GM23338 (cell line): ENCODE measurements around the gene TRIAP1. TPM values are rescaled to one million over a fixed set of nuclear protein-coding genes. Genes with fewer than 3 reads are reported as not detected.

ENCODE experiments used
- ATAC-seq: fragments of 200-7000 bp; cut with Tn5 transposase; 3 replicates; pipeline ENCODE4 v1.9.1; 2020
- DNase-seq: peaks from one replicate; pipeline ENCODE4 v3.0.0-alpha.2; 2015; ENCODE audit warnings: low spot score
- H2AFZ ChIP-seq: fragments of 200-600 bp; sonication (generic); 2 replicates; pipeline ENCODE4 v1.8.0; 2016; ENCODE audit warnings: antibody characterized with exemption, mild to moderate bottlenecking, moderate library complexity
- H3F3A ChIP-seq: fragments of 200-600 bp; sonication (generic); replicated peaks from 2 replicates; pipeline ENCODE4 v1.8.0; 2017; ENCODE audit warnings: antibody characterized with exemption, mixed run types, low read depth
- H3K27ac ChIP-seq: fragments of 200-600 bp; sonication (generic); 2 replicates; pipeline ENCODE4 v1.6.1; 2016; ENCODE audit warnings: low read depth
- H3K27me3 ChIP-seq: fragments of 200-600 bp; sonication (generic); 2 replicates; pipeline ENCODE4 v1.8.0; 2016; ENCODE audit warnings: mild to moderate bottlenecking, mixed run types, moderate library complexity; ENCODE audit not compliant: insufficient read depth
- H3K36me3 ChIP-seq: fragments of 200-600 bp; sonication (generic); 2 replicates; pipeline ENCODE4 v1.8.0; 2016; ENCODE audit warnings: mild to moderate bottlenecking; ENCODE audit not compliant: insufficient read depth
- H3K4me1 ChIP-seq: fragments of 200-600 bp; sonication (generic); 2 replicates; pipeline ENCODE4 v1.8.0; 2016; ENCODE audit warnings: mild to moderate bottlenecking, moderate library complexity; ENCODE audit not compliant: insufficient read depth
- H3K4me2 ChIP-seq: fragments of 200-600 bp; sonication (generic); 2 replicates; pipeline ENCODE4 v1.7.1; 2017; ENCODE audit warnings: mixed run types
- H3K4me3 ChIP-seq: fragments of 200-600 bp; sonication (generic); 2 replicates; pipeline ENCODE4 v1.6.1; 2016; ENCODE audit warnings: mixed run types
- H3K79me2 ChIP-seq: fragments of 200-600 bp; sonication (generic); replicated peaks from 2 replicates; pipeline ENCODE4 v1.8.0; 2017; ENCODE audit warnings: mild to moderate bottlenecking; ENCODE audit not compliant: insufficient read depth
- H3K9me2 ChIP-seq: fragments of 200-600 bp; sonication (generic); 2 replicates; pipeline ENCODE4 v1.8.0; 2017; ENCODE audit not compliant: insufficient read depth
- H4K20me1 ChIP-seq: fragments of 200-600 bp; sonication (generic); replicated peaks from 2 replicates; pipeline ENCODE4 v1.8.0; 2017; ENCODE audit warnings: mild to moderate bottlenecking; ENCODE audit not compliant: insufficient read depth
- H3K27ac Mint-ChIP-seq: 2 replicates; pipeline ENCODE4 v1.8.0; 2020; ENCODE audit warnings: inconsistent platforms, mild to moderate bottlenecking, moderate library complexity, mixed read lengths
- H3K27me3 Mint-ChIP-seq: 3 replicates; pipeline ENCODE4 v1.8.0; 2022; ENCODE audit warnings: low read depth, mild to moderate bottlenecking, moderate library complexity, mixed read lengths, inconsistent platforms; ENCODE audit not compliant: insufficient read depth, poor library complexity
- H3K36me3 Mint-ChIP-seq: 3 replicates; pipeline ENCODE4 v1.8.0; 2021; ENCODE audit warnings: low read depth, mild to moderate bottlenecking, inconsistent platforms, moderate library complexity, mixed read lengths
- H3K4me1 Mint-ChIP-seq: 3 replicates; pipeline ENCODE4 v1.8.0; 2020; ENCODE audit warnings: mild to moderate bottlenecking, inconsistent platforms, mixed read lengths
- H3K4me3 Mint-ChIP-seq: 3 replicates; pipeline ENCODE4 v1.8.0; 2021; ENCODE audit warnings: moderate library complexity, mild to moderate bottlenecking, inconsistent platforms, mixed read lengths
- H3K9me3 Mint-ChIP-seq: 3 replicates; pipeline ENCODE4 v1.8.0; 2020; ENCODE audit warnings: moderate library complexity, mild to moderate bottlenecking, inconsistent platforms, mixed read lengths
- CREB1 ChIP-seq: fragments of 250-450 bp; sonication (Bioruptor Pico); IDR thresholded peaks from 2 replicates; pipeline ENCODE4 v1.5.0; 2020; ENCODE audit warnings: low read depth, mild to moderate bottlenecking, moderate library complexity
- CTCF ChIP-seq, 2 experiments: fragments of 200-600 bp in 1 of 2; sonication (generic) in 1 of 2; conservative IDR thresholded peaks; 2 replicates each; pipeline versions ENCODE4 v1.5.1 to v1.6.1; 2016 to 2017; ENCODE audit warnings: antibody characterized with exemption in 2 of 2, low read depth in 2 of 2, mild to moderate bottlenecking in 2 of 2, moderate library complexity in 1 of 2
- ETS1 ChIP-seq: IDR thresholded peaks from 2 replicates; pipeline ENCODE4 v1.6.1; 2016; ENCODE audit warnings: antibody characterized with exemption
- EZH2 ChIP-seq: fragments of 200-600 bp; sonication (generic); IDR thresholded peaks from one replicate; pipeline ENCODE4 v1.8.0; 2017; ENCODE audit warnings: antibody characterized with exemption, mild to moderate bottlenecking, low read depth; ENCODE audit not compliant: unreplicated experiment
- EZH2phosphoT487 ChIP-seq: fragments of 200-600 bp; sonication (generic); IDR thresholded peaks from one replicate; pipeline ENCODE4 v1.8.1; 2018; ENCODE audit warnings: antibody characterized with exemption; ENCODE audit not compliant: unreplicated experiment
- JUNB ChIP-seq: IDR thresholded peaks from one replicate; pipeline ENCODE4 v1.6.1; 2016; ENCODE audit warnings: antibody characterized with exemption; ENCODE audit not compliant: unreplicated experiment
- NANOG ChIP-seq: IDR thresholded peaks from 2 replicates; pipeline ENCODE4 v1.6.1; 2016; ENCODE audit warnings: antibody characterized with exemption, borderline replicate concordance
- POLR2AphosphoS5 ChIP-seq: IDR thresholded peaks from 2 replicates; pipeline ENCODE4 v1.6.1; 2016; ENCODE audit warnings: antibody characterized with exemption, low read depth
- STAT1 ChIP-seq: IDR thresholded peaks from one replicate; pipeline ENCODE4 v1.6.1; 2016; ENCODE audit warnings: antibody characterized with exemption; ENCODE audit not compliant: unreplicated experiment
- ZNF114 ChIP-seq: fragments of 250-450 bp; sonication (Bioruptor Pico); IDR thresholded peaks from 2 replicates; pipeline ENCODE4 v1.5.0; 2020; ENCODE audit warnings: mild to moderate bottlenecking, moderate library complexity
- ZNF331 ChIP-seq: fragments of 250-450 bp; sonication (Bioruptor Pico); IDR thresholded peaks from 2 replicates; pipeline ENCODE4 v1.5.0; 2020; ENCODE audit warnings: low read depth, mild to moderate bottlenecking, moderate library complexity
- ZNF462 ChIP-seq: fragments of 250-450 bp; sonication (Bioruptor Pico); IDR thresholded peaks from 2 replicates; pipeline ENCODE4 v1.5.0; 2020; ENCODE audit warnings: mild to moderate bottlenecking, moderate library complexity
- polyA plus RNA-seq: library from polyadenylated mRNA; unstranded; fragments of >200 nt; fragmentation: Nextera tagmentation; extraction: Ambion mirVana; gene quantifications from 2 replicates; pipeline ENCODE4 v1.2.1, GENCODE V29; 2016
- total RNA-seq: library from RNA; depleted of rRNA; stranded (reverse); fragments of >200 nt; shearing (Covaris generic); gene quantifications from 2 replicates; pipeline ENCODE4 v1.2.3, GENCODE V29; 2014

TRIAP1 gene
- total and polyA plus RNA-seq, 2 experiments from 2014 or later: 53.4 to 94.2 TPM

GRCh38 chr12:120460157-120460556 is 14.0 kb upstream of the TRIAP1 start:
- peaks cover 18% of the 10 kb centered on the region for H3K27me3 Mint-ChIP-seq
- Histone ChIP-seq H2AFZ (no peak overlapping the region), H3F3A (peaks cover 50% of the 10 kb centered on the region), H3K4me1 (no peaks in the 10 kb centered on the region), H3K79me2 (peaks cover 18% of the 10 kb centered on the region), H3K27ac (peak overlapping the region; percentile 16), H3K27me3 (0 out of 2 replicates have a peak, but pooled peaks cover under 1% of the 10 kb centered on the region), H3K4me3 (no peak overlapping the region), H4K20me1 (peaks cover 59% of the 10 kb centered on the region), H3K9me2 (no peaks in the 10 kb centered on the region), H3K36me3 (peaks cover 74% of the 10 kb centered on the region), H3K4me2 (no peak overlapping the region)
- no peak overlapping the region for H3K27ac Mint-ChIP-seq
- H3K36me3 Mint-ChIP-seq: peaks cover 92% of the 10 kb centered on the region
- H3K9me3 Mint-ChIP-seq: no peaks in the 10 kb centered on the region
- H3K4me3 Mint-ChIP-seq: no peak overlapping the region
- ATAC-seq (no peak), DNase-seq (no peak)
- TF ChIP-seq ZNF114 (CRISPR knock-in tag) (no peak), JUNB (no peak), CTCF (conservative IDR thresholded peaks at IDR 0.05; ENCODE audit: low read depth in 2 of 2) (no peak), ZNF462 (CRISPR knock-in tag) (no peak), STAT1 (no peak), CREB1 (CRISPR knock-in tag) (no peak), ZNF331 (CRISPR knock-in tag) (no peak), POLR2AphosphoS5 (no peak), EZH2phosphoT487 (no peak), EZH2 (no peak), NANOG (no peak), ETS1 (no peak)
- H3K4me1 Mint-ChIP-seq: no peaks in the 10 kb centered on the region
